ENCODE results near the gene CCDC92B. TPM values are rescaled to one million over a fixed set of nuclear protein-coding genes. Genes with fewer than 3 reads are reported as not detected.
"Not testable (repeated sequence)": the region's sequence is repeated elsewhere in the genome, so short reads cannot be mapped to it uniquely, and the experiment has no call there.

CCDC92B gene
- total and polyA plus RNA-seq, 9 donors = 0.07 to 1.1 (median 0.18) TPM

DNA sequence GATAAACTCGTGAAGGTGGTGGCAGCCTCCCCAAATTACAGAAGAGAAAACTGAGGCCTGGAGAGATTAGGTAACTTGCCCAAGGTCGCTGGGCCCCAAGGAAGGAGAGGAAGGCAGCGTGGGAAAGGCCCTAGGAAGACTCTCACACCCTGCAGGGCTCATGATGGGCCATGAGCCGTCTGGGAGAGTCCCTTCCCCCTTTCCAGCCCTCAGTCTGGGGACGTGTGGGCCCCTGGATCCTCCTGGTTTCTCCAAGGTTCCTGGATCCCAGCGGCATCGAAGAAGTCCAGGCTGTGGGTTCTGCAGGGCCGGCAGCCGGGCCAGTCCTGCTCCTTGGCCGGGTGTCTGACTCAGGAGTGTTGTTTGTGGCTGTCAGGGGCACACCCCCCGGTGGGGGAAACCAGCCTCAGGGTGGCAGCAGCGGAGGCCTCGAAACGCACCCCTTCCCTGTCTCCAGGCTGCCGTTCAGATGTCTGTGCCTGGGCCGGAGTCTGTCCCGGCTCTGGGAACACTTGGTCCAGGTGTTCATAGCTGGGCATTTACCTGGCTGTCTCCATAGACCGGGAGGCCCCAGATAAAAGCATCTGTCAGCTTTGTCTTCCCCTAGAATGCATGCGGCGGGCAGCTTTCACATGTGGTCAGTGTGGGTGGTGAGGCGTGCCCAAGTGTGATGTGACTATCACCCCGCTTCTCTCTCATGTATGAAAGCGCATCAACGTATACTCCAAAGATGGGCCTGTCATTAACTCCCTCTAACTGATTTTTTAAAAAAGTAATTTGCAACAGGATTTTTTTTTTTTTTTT, 43.1 kb upstream of the CCDC92B start:
- no peak for DNase-seq
- Histone ChIP-seq H3K9me3 (no peaks in the 10 kb centered on the region), H3K36me3 (no peaks in the 10 kb centered on the region), H3K27ac (no peak overlapping the region), H3K4me1 (ENCODE audit: insufficient read depth) (no peaks in the 10 kb centered on the region), H3K4me3 (no peak overlapping the region), H3K27me3 (no peaks in the 10 kb centered on the region)
- WGBS, 3 donors = 53 to 64% (median 54%) methylated on average over 24 of the region's 24 CpGs
- TF ChIP-seq, protein P1, sequence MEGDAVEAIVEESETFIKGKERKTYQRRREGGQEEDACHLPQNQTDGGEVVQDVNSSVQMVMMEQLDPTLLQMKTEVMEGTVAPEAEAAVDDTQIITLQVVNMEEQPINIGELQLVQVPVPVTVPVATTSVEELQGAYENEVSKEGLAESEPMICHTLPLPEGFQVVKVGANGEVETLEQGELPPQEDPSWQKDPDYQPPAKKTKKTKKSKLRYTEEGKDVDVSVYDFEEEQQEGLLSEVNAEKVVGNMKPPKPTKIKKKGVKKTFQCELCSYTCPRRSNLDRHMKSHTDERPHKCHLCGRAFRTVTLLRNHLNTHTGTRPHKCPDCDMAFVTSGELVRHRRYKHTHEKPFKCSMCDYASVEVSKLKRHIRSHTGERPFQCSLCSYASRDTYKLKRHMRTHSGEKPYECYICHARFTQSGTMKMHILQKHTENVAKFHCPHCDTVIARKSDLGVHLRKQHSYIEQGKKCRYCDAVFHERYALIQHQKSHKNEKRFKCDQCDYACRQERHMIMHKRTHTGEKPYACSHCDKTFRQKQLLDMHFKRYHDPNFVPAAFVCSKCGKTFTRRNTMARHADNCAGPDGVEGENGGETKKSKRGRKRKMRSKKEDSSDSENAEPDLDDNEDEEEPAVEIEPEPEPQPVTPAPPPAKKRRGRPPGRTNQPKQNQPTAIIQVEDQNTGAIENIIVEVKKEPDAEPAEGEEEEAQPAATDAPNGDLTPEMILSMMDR (IDR thresholded peaks at IDR 0.05) = no peak
- no peak for TF ChIP-seq EP300 (IDR thresholded peaks at IDR 0.05)
- TF ChIP-seq POLR2A (IDR thresholded peaks at IDR 0.05) = no peak
- intact Hi-C loops (cut with DNase I) = no loop called here

- Histone ChIP-seq H3K4me3 (no peak overlapping the region), H3K4me1 (ENCODE audit: insufficient read depth) (no peaks in the 10 kb centered on the region), H3K27me3 (no peaks in the 10 kb centered on the region), H3K9me3 (no peaks in the 10 kb centered on the region), H3K27ac (no peak overlapping the region), H3K36me3 (no peaks in the 10 kb centered on the region)
- no peak for DNase-seq
- TF ChIP-seq EP300 (IDR thresholded peaks at IDR 0.05) (no peak), POLR2A (IDR thresholded peaks at IDR 0.05) (no peak)
- TF ChIP-seq, protein P1 (IDR thresholded peaks at IDR 0.05) = no peak
- intact Hi-C loops (cut with DNase I) = no loop called here
- 44 to 55% (median 50%) methylated on average over 3 of the region's 3 CpGs for WGBS, 3 donors
These were observed 40.2 kb upstream of the CCDC92B start for GRCh38 chr17:2789700-2790099.

GRCh38 chr17:2786176-2786881, 36.9 kb upstream of the CCDC92B start:
- DNase-seq = peak; percentile 18 to 70 (median 30)
- Histone ChIP-seq H3K36me3 (no peaks in the 10 kb centered on the region), H3K27ac (no peak overlapping the region), H3K27me3 (no peaks in the 10 kb centered on the region), H3K4me3 (no peak overlapping the region), H3K9me3 (no peaks in the 10 kb centered on the region), H3K4me1 (ENCODE audit: insufficient read depth) (no peaks in the 10 kb centered on the region)
- TF ChIP-seq, protein P1 (IDR thresholded peaks at IDR 0.05) = no peak
- TF ChIP-seq EP300 (IDR thresholded peaks at IDR 0.05) (no peak), POLR2A (IDR thresholded peaks at IDR 0.05) (no peak)
- intact Hi-C loops (cut with DNase I) = no loop called here
- WGBS, 3 donors = 20 to 27% (median 25%) methylated on average over 21 of the region's 21 CpGs

DNA sequence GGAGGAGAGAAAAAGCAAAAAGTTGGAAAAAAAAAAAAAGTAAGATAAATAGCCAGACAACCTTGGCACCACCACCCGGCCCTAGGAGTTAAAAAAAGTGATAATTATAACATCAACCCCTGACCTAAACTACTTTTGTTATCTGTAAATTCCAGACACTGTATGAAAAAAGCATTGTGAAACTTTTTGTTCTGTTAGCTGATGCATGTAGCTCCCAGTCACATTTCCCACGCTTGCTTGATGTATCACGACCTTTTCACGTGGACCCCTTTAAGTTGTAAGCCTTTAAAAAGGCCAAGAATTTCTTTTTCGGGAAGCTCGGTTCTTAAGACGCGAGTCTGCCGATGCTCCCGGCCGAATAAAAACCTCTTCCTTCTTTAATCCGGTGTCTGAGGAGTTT, 35.9 kb upstream of the CCDC92B start:
- 42 to 72% (median 50%) methylated on average over 12 of the region's 12 CpGs for WGBS, 3 donors
- H3K9me3 ChIP-seq; intact Hi-C loops (cut with DNase I): not testable (repeated sequence)

DNA sequence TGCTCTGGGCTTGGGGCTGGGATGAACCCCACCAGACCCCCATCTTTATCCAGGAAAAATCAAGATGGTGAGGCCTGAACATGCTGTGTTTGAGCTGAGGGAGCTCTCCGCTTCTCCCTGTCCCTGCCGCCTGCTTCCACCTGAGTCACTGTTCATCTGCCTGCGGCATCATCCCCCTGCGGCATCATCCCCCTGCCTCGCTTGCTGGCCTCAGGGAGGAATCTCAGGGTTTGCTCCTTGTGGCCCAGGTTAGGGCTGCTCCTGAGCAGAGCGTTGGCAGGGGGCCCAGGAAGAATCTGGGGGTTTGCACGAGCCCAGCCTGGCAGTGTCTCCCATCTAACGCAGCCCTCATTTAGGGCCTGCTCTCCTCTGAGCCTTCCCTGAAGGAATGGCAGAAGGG, 35.4 kb upstream of the CCDC92B start:
- intact Hi-C loops (cut with DNase I) = no loop called here
- 65 to 75% (median 71%) methylated on average over 8 of the region's 8 CpGs for WGBS, 3 donors

More for the DNA sequence above, 35.9 kb upstream of the CCDC92B start:
- H3K4me1 ChIP-seq (ENCODE audit: insufficient read depth); H3K36me3 ChIP-seq; H3K4me3 ChIP-seq; H3K27me3 ChIP-seq; H3K27ac ChIP-seq; DNase-seq: not testable (repeated sequence)

More for the DNA sequence above, 35.4 kb upstream of the CCDC92B start:
- Histone ChIP-seq H3K36me3 (no peaks in the 10 kb centered on the region), H3K9me3 (no peaks in the 10 kb centered on the region), H3K27me3 (no peaks in the 10 kb centered on the region), H3K27ac (no peak overlapping the region), H3K4me3 (no peak overlapping the region), H3K4me1 (ENCODE audit: insufficient read depth) (no peaks in the 10 kb centered on the region)
- DNase-seq = no peak
- TF ChIP-seq POLR2A (IDR thresholded peaks at IDR 0.05) (no peak), EP300 (IDR thresholded peaks at IDR 0.05) (no peak)
- TF ChIP-seq, protein P1 (IDR thresholded peaks at IDR 0.05) = no peak

Measured in ovary (tissue), 9 donors.